ENCODE results near the gene CABLES1.

DNA sequence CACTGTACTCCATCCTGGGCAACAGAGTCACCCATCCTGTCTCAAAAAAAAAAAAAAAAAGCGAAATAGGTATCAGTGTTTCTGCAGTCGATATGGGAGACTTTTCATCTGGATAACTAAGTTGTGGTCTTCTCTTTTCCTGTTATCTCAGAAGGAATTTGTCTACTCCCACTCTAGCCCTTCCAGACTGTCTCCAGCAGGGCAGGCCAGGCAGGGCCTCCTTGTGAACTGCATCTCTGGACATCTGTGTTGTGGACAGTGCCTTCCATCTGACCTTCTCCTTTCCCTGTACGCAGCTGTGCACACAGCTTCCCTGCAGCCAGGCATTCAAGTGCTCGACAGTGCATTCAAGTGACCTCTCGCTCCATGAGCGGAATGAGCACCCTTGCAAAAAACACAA is 110.2 kb downstream of the CABLES1 start:
- TF ChIP-seq CTCF (IDR thresholded peaks at IDR 0.05; ENCODE audit: borderline replicate concordance, extremely low read depth, low read length, poor library complexity, severe bottlenecking) (no peak), EZH2 (IDR thresholded peaks at IDR 0.05; ENCODE audit: borderline replicate concordance, low read depth, low read length, severe bottlenecking) (no peak)
